NCI-H1694 (cell line): ENCODE measurements around the gene CATSPERD.
"Not testable (repeated sequence)": the region's sequence is repeated elsewhere in the genome, so short reads cannot be mapped to it uniquely, and the experiment has no call there.

Experiments used
- DNase-seq: peaks from one replicate; lab custom pipeline; 2025; lab: John Stamatoyannopoulos, UW

The CATSPERD gene

DNA sequence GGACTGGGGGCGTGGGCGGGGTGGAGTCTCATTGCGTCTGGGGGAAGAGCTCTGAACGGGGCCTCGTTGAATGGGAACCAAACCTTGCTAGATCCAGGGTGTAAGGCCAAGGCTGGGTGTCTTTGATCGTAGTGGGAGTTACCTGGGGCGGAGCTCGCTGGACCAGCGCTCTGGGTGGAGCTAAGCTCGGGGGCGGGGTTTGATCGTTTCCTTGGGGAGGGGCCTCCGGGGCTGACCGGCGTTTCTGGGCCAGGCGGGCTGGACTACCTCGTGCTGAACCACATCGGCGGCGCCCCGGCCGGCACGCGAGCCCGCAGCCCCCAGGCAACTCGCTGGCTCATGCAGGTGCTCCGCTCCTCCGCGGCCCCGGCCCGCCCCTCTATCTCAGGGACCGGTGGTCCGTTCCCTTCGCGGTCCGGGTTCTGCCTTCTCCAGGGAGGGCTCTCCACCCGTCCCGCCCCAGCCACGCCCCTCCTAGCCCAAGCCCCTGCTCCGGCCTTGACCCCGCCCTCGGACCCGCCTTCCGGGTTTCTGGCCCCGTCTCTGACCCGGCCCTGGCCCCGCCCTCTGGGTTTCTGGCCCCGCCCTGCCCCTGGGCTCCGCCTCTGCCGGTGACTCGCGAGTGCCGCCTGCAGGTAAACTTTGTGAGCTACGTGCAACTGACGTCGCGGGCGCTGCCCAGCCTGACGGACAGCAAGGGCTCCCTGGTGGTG is 33.6 kb upstream of the CATSPERD start:
- DNase-seq: peak; percentile 86

DNA sequence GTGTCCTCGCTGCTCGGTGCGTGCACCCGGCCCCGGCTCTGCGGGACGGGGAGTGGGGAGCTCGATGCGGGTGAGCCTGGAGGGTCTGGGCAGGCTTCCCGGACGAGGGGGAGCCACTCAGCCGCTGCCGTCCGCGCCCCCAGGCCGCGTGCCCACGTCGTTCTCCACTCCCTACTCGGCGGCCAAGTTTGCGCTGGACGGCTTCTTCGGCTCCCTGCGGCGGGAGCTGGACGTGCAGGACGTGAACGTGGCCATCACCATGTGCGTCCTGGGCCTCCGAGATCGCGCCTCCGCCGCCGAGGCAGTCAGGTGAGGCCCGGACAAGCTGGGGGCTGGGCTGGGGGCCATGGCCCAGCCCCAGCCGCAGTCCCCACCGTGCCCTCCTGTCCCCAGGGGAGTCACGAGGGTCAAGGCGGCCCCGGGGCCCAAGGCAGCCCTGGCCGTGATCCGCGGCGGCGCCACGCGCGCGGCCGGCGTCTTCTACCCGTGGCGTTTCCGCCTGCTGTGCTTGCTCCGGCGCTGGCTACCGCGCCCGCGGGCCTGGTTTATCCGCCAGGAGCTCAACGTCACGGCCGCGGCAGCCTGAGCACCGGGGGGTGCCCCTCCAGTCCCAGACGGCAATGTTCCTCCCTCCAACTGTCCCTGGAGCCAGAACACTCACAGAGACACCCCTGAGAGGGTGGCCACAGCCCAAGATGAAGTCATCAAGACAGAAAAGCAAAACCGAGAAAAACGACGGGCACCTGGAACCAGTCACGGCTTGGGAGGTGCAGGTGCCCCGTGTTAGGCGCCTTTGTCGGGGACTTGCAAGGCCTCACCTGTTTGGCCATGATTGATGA is 32.9 kb upstream of the CATSPERD start:
- DNase-seq: no peak

- DNase-seq: not testable (repeated sequence)
Measured at GRCh38 chr19:5688262-5688881, 32.1 kb upstream of the CATSPERD start.

DNA sequence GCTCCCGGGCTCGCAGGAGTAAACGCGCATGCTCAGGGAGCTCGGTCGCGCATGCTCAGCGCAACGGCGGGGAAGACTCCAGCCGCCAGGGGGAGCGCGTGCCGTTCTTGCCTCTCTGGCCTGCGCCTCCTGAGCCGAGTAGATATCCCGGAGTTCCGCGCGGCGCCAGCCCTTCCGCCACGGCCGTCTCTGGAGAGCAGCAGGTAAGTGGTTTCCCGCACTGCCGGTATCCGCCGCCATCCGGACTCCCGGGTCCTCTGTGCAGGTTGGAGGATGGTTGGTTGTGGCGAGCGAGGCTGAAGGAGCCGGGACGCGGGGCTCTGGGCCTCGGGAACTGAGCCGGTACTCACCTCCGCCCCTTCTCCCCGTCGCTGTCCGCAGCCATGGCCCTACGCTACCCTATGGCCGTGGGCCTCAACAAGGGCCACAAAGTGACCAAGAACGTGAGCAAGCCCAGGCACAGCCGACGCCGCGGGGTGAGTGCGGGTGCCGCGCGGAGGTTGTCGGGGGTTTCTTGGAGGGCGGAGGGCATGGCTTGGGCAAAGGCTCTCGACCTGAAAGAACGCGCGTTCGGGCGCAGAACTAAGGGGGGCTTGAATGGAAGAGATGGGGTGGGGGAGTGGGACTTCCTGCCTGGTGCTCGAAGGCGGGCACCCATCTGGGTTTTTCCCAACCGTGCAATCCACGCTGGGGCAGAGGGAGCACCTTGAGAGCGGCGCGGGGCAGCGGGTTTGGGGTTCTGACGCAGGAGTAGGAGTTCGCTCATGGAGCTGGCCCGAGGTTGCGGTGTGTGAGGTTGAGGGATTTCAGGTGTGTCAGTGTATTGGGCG is 30.1 kb upstream of the CATSPERD start, which contains the start of gene RPL36:
TSS of gene RPL36 (plus strand) at position 171 of the 830 bp plus-strand sequence. CDS start at position 384, 213 bp downstream.
- DNase-seq: peak; percentile 88

DNA sequence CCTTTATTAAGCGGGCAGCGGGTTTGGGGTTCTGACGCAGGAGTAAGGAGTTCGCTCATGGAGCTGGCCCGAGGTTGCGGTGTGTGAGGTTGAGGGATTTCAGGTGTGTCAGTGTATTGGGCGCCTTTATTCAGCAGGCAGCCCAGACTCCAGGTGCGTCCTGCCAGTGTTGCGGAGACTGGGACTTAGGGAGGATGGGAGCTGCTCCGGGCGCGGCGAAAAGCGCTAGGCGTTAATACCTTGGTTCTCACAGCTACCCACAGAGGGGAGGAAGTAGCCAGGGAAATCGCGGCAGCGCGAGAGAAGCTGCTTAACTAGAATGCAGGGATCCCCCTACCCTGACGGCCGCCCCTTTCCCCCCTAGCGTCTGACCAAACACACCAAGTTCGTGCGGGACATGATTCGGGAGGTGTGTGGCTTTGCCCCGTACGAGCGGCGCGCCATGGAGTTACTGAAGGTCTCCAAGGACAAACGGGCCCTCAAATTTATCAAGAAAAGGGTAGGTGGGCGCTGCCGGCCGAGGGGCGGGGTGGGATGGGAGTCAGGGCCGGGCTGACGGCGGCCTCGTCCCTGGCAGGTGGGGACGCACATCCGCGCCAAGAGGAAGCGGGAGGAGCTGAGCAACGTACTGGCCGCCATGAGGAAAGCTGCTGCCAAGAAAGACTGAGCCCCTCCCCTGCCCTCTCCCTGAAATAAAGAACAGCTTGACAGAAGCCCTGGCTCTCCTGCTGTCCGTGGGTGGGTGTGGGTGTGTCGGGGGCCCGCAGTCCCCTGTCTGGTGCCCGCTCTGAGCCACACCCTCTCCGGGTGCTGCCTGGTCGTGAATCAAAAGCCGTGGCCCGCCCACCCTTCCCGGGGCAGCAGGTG is 29.2 kb upstream of the CATSPERD start:
- peak; percentile 17 for DNase-seq

DNA sequence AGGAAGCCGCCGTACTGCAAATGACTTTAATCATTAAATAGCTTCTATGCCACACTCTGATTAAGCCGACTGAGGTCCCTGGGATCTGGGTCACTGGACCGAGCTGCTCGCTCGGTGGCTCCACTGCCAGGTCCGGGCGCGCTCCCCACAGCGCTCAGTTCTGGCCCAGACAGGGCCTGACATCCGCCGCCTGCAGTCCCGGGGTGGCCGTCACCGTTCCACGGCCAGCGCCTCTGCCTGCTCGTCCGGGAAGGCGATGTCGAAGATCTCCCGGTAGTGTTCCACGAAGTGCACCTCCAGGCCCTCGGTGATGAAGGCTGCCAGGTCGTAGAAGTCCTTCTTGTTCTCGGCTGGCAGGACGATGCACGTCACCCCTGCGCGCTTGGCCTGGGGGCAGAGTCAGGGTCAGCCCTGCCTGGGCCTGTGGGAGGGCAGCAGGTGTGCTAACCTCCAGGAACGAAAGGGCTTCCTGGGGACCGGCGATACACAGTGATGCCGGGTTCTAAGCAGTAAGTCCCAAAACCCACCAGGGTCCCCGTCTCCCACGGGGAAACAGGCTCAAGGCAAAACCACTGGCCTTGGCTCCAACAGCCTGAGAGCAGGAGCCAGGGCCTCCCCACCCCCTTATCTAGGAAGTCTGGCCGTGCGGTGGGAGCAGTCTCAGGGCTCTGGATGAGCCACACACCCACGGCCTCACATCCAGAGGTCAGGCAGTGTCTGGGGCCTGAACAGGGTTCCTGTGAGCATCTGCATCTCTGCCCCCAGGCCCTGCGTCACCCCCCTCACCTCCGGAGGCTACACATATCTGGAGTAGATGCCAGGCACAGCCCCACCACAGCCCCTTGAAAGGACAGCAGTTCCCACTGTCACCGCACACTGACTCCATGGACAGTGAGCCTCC is 28.4 kb upstream of the CATSPERD start:
- DNase-seq: no peak

DNA sequence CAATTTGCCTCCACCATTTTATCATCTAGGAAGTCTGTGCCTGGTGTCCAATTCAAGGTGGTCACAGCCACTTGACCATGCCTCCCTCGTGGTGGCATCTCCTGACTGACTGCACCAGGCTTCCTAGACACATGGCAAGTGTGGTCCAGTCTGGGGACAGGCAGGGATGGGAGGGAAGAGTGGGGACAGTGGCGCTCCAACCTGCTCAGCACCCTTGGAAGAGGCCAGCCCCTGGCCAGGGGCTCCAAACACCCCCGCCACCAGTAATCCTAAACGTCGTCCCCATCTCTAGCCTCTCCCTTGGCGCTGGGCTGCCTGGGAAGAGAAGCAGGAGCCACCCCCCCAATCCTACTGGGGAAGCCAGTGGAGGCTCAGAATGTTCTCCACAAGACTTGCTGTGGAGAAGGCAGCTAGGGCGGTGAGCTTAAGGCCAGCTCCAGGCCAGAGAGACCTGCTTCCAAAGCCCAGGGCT is 27.7 kb upstream of the CATSPERD start:
- DNase-seq: no peak

DNA sequence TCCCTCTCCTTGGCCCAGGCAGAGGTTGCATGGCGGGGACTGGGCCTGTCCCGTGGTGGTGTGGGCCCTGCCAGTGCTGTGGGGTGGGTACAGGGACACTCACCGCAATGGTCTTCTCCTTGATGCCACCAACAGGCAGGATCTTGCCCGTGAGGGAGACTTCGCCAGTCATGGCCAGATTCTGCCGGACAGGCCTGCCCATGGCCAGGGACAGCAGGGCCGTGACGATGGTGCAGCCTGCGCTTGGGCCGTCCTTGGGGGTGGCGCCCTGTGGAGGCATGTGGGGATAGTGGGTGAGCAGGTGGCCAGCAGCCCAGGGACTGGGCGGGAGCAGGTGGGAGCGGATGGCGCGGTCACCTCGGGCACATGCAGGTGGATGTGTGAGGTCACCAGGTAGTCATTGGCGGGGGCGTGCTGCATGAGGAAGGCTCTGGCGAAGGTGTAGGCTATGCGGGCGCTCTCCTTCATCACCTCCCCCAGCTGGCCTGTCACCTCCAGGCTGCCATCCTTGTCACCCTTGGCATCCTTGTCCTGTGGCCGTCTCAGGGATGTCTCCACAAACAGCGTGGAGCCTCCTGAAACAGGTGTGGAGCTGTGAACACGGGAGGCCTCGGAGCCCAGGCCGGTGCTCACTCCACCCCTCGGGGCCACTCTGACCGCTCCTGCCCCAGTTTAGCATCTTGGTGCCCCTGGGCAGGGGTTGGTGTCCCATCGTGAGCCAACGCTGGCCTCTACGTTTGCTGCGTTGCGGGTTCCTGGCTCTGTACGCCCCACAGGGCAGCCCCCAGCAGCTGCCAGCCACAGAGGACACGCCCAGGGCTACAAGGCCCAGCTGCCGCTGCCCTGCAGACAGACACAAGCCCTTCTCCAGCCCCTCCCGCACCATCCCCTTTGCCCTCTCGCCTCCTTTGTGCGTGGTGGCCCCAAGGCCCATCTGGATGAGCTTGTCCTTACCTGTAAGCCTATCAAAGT is 27.0 kb upstream of the CATSPERD start:
- no peak for DNase-seq

DNA sequence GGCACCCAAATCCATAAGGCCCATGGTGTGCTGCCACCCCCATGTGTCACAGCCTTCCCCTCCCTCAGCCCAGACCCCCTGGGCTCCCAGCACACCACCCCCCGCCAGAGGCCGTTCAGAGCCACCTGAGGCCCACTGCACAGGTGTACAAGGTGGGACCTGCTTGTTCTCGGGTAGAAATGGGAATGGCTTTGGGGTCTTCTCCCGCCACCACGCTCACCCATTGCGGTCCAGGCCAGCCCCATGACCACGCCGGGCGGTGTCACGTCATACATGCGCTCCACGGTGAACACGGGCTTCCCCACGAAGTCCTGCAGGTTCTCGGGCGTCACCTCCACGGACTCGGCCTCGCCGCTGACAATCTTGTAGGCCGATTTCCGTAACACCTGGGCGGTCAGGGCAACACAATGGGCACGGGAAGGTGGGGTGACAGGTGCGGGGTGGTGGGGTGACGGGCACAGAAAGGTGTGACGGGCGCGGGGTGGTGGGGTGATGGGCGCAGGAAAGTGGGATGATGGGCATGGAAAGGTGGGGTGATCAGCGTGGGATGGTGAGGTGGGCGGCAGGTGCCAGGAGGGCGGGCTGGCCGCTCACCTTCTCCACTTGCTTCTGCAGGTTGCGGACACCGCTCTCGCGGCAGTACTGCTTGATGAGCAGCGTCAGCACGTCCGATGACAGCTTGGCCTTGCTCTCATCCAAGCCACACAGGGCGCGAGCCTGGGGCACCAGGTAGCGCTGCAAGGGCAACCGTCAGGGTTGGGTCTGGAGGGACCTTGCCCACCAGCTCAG is 26.1 kb upstream of the CATSPERD start:
- no peak for DNase-seq

DNA sequence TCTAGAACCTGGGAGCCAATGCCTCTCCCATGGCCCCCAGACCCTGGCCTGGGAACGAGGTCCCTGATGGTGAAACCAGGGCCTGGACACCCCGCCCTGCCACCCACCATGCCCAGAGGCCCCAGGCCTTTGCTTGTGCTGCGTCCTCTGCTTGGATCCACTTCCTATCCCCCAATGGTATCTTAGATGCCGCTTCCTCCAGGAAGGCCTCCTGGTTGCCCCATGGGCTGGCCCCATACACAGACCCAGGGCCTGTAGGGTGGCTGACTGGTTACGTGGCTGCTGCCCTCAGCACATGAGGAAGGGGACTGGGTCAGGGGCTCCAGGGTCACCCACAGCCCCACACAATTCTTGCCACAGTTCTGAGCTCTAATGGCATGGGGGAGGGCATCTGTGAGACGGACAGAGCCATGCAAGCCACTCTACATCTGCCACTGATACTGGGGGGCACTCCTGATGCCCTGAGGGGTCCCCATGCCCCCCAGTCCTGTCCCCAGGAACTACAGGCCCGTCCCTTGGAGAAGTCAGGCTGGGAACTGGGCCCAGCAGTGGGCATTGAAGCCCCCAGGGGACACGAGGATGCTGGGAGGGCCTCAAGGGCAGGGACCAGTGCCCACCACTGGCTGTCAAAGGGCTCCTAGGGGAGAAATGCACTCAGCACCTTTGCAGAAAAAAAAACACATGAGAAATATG is 25.3 kb upstream of the CATSPERD start:
- no peak for DNase-seq

DNA sequence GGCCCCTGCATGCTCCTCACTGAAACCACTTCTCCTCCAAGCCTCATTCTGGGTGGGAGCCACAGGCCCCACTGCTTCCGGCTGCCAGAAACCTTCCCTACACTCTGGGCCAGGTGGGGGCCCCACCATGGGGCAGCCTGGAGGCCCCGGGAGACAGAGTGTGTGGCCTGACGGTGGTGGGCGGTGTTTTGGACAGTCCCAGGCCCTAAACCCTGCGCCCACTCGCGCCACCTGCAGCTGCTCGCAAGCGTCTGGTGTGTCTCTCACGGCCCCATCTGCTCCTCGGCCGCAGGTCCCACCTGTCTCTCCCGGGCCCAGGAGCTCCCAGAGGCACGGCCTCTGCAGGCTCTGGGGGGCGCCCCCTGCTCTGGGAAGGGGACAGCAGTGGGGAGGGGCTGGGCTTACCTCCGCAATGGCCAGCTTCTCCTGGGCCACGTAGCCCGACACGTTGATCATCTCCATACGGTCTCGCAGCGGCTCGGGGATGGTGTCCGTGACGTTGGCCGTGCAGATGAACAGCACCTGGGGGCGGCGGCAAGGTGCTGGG is 24.7 kb upstream of the CATSPERD start:
- no peak for DNase-seq

GRCh38 chr19:5696196-5697021 is 24.0 kb upstream of the CATSPERD start:
- no peak for DNase-seq

GRCh38 chr19:5697022-5697889 is 23.2 kb upstream of the CATSPERD start:
- no peak for DNase-seq

GRCh38 chr19:5697890-5698634 is 22.4 kb upstream of the CATSPERD start:
- no peak for DNase-seq
